NK-92 (cell line): ENCODE measurements around the gene ZNF506.
A peak's percentile ranks its signal among the peaks of the same experiment; 100 is the strongest.
"Not testable (repeated sequence)": the region's sequence is repeated elsewhere in the genome, so short reads cannot be mapped to it uniquely, and the experiment has no call there.

Source experiments
- DNase-seq: peaks from one replicate; lab custom pipeline; 2025; ENCODE audit not compliant: unreplicated experiment; lab: John Stamatoyannopoulos, UW

Gene ZNF506

DNA sequence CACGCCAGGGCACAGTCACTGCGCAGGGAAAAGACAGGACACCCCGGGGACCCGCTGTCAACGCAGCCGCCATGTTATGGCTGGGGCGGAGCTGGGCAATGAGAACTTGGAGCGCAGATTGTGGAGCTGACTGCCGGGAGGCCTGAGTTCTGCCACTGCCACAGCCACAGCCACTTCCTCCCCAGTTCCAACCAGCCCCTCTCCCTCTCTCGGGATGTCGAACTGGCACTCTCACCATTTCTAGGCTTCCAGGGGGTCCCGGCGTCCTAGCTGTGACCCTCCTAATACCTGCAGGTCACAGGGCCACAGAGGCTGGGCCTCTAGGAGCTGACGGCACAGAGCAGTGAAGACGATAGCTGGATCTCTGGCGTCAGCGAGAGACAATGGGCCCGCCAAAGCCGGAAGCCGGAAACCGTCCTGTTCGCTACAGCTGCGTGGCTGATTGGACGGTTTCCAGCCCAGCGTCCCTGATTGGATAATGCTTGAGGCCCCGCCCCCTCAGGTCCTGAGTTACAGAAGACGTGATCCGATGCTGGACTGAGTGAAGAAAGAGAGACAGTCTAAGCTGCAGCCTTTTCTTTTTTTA is at the start of gene ZNF506:
Gene ZNF506 (minus strand): TSS at position 385 of the 586 bp plus-strand sequence. CDS start 147 bp downstream, at position 238.
- peak; percentile 84 for DNase-seq

DNA sequence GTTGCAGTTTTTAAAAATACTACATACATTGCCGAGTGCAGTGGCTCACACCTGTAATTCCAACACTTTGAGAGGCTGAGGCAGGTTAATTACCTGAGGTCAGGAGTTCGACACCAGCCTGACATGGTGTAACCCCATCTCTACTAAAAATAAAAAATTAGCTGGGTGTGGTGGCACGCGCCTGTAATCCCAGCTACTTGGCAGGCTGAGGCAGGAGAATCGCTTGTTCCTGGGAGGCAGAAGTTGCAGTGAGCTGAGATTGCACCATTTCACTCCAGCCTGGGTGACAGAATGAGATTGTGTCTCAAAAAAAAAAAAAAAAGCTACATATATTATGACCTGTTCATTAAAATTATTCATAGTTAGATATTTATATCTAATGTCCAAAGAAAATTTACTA is 48.5 kb upstream of the ZNF506 start:
- DNase-seq = not testable (repeated sequence)

DNA sequence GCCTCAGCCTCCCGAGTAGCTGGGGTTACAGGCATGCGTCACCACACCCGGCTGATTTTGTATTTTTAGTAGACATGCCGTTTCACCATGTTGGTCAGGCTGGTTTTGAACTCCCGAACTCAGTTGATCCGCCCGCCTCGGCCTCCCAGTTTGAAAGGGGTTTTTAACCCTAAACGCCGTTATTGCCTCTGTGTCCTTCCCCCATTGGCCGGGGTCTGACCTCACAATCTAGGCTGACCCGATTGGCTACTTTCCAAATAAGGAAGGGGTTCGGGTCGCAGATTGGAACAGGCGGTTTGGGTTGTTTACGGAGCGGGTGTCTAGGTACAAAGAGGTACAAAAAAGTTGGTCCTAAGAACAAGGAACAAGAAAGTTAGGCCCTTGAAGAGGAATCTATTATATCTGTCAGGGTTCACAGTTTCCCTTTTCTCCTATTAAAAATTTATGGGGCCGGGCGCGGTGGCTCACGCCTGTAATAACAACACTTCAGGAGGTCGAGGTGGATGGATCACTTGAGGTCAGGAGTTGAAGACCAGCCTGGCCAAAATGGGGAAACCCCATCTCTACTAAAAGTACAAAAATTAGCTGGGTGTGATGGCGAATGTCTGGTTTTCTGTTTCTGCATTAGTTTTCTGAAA is 45.2 kb upstream of the ZNF506 start:
- no peak for DNase-seq

DNA sequence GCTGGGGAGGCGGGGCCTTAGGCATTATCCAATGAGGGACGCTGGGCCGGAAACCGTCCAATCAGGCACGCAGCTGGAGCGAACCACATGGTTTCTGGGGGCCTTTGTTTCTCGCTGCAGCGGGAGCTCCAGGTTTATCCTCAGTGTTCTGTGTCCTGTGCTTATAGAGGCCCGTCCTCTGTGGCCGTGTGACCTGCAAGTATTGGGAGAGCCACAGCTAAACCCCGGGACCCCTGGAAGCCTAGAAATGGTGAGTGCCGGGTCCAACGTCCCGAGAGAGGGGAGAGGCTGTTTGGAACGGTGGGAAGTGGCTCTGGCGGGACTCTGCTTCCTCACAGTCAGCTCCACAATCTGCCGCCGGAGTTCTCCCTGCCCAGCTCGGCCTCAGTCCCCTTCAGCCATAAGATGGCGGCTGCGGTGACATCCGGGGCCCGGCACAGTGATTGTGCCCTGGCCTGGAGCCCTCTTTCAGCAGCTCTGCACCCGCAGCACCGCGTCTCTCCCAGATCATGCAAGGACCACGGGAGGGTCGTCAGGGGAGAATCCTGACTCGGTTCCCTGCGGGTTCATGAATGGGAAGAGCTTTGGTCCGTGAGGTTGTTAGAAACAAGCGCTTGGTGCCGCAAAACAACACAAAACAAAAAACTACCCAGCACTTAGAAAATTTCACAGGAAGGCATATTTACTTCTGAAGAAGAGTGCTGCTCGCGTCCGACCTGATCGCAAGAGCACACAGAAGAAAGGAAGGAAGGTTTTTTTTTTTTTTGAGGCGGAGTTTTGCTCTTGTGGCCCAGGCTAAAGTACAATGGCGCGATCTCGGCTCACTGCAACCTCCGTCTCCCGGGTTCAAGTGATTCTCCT is 44.4 kb upstream of the ZNF506 start, which contains the start of gene ZNF253:
Gene ZNF253 (plus strand): TSS at position 133 of the 861 bp plus-strand sequence. CDS start 115 bp downstream, at position 248.
- peak; percentile 65 for DNase-seq

DNA sequence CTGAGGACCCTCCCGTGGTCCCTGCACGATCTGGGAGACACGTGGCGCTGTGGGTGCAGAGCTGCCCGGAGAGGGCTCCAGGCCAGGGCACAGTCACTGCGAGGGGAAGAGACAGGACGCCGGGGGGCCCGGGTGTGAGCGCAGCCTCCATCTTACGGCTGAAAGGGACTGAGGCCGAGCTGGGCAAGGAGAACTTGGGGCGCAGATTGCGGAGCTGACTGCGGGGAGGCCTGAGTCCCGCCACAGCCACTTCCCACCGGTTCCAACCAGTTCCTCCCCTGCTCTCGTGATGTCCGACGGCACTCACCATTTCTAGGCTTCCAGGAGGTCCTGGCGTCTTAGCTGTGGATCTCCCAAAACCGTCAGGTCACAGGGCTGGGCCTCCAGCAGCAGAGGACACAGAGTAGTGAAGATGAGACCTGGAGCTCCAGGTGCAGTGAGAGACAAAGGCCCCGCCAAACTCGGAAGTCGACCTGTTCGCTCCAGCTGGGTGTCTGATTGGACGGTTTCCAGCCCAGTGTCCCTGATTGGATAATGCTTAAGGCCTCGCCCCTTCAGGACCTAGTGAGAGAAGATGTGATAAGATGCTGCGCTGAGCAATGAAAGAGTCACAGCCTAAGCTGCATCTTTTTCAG is 39.3 kb upstream of the ZNF506 start:
- DNase-seq = no peak

DNA sequence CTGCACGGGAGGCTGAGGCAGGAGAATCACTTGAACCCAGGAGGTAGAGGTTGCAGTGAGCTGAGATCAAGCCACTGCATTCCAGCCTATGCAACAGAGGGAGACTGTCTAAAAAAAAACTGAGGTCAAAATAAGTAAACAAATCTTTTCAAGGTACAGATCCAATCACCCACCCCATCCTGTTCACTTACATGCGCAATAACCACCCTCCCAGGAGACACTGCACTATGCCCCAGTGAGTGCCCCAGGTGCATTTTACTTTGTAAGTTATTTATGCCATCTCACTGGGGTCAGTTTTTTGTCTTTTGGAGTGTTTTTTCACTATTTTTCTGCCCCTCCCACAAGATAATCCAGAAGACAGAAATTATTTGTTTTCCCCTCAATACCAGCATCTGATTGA is 37.2 kb upstream of the ZNF506 start:
- DNase-seq = no peak

DNA sequence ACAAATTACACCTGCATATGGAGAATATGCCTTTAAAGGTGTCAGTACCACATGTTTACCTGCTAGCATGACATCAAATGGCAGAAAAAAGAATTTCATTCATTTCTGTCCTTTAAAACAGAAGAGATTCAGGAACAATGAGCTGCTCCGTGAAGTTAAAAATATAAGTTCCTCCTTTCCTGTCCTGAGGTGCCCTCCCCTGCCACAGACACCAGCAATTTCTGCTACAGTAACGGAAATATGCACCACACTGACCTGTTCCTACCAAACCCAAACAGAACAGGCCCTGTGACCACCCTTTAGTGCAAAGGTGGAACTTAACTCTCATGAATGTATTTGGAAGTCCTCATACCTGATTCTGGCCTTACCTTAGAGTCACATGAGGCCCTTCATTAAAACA is 30.2 kb upstream of the ZNF506 start:
- DNase-seq = not testable (repeated sequence)

DNA sequence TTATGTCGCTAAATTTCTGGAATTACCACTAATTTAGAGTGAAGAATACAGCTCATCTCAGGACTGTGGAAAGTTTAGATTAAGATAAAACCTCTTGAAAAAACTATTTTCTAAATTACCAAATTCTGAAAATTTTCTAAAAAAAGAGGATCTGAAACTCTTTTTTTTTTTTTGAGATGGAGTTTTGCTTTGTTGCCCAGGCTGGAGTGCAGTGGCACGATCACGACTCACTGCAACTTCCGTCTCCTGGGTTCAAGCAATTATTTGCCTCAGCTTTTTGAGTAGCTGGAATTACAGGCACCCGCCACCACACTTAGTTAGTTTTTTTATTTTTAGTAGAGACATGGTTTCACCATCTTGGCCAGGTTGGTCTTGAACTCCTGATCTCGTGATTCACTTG is 27.5 kb upstream of the ZNF506 start:
- no peak for DNase-seq

DNA sequence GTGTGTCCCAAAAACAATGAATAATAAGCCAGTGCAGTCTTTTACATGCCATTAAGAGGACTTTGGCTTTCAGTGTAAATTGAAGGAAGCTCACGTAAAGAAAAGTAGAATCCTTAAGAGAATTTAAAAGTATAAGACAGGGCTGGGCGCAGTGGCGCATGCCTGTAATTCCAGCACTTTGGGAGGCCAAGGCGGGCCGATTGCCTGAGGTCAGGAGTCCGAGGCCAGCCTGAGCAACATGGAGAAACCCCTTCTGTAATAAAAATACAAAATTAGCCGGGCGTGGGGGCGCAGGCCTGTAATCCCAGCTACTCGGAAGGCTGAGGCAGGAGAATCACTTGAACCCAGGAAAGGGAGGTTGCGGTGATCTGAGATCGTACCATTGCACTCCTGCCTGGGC is 26.2 kb upstream of the ZNF506 start:
- DNase-seq = no peak

DNA sequence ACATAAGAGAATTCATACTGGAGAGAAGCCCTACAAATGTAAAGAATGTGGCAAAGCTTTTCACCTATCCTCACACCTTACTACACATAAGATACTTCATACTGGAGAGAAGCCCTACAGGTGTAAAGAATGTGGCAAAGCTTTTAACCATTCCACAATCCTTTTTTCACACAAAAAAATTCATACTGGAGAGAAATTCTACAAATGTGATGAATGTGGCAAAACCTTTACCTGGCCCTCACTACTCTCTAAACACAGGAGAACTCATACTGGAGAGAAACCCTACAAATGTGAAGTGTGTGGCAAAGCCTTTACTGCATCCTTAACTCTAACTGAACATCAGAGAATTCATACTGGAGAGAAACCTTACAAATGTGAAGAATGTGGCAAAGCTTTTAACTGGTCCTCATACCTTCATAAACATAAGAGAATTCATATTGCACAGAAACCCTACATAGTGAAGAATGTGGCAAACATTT is 14.0 kb upstream of the ZNF506 start:
- no peak for DNase-seq

DNA sequence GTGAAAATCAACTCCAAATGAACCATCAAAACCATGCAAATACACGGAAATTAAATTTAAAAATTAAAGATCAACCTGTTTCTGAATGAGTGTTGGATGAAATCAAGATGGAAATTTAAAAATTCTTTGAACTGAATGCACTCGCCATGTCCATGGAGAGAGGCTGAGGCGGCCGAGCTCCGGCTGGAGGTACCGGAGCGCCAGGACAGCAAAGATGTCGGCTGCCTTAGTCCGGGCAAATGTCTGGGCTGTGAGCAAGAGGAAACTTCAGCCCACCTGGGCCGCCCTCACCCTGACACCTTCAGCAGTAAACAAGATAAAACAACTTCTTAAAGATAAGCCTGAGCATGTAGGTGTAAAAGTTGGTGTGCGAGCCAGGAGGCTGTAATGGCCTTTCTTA is 5.3 kb upstream of the ZNF506 start:
- no peak for DNase-seq

DNA sequence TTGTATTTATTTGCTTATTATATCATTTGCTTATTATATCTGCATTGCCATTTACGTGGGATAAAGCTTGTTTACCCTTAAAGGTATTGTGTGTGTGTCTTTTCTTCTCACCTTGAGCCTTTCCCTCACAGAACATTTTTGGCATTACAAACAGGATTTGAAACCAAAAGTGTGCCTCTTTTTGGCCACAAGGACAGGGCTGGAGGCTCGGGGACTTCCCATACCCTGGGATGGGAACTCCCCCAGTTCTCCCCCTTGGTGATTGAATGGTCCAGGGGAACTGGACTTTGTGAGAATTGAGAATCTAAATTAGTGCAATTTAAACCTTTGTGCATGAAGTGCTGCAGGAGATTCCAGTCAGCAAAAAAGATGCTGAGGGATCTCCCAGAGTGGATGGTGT is 2.4 kb upstream of the ZNF506 start:
- DNase-seq = no peak

DNA sequence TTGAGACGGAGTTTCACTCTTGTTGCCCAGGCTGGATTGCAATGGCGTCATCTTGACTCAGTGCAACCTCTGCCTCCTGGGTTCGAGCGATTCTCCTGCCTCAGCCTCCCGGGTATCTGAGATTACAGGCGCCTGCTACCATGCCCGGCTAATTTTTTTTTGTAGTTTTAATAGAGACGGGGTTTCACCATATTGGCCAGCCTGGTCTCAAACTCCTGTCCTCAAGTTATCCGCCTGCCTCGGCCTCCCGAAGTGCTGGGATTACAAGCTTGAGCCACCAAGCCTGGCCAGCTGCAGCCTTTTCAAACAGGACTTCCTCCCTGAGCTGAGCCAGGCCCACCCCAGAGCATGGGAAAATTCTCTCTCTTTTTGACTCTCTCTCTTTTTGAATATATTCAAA is 426 bp upstream of the ZNF506 start:
- not testable (repeated sequence) for DNase-seq

DNA sequence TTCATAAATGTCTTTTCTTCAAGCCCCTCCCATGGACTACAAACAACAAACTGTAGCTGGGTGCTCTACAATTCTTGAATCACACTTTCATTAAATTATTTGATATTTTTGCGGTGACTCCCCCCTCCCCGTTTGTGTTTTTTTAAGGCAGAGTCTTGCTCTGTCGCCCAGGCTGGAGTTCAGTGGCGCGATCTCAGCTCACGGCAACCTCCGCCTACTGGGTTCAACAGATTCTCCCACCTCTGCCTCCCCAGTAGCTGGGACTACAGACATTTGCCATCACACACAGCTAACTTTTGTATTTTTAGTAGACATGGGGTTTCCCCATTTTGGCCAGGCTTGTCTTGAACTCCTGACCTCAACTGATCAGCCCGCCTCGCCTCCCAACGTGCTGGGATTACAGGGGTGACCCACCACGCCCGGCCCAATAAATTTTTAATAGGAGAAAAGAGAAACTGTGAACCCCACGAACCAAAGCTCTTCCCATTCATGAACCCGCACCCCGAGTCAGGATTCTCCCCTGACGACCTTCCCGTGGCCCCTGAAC is 703 bp downstream of the ZNF506 start:
- DNase-seq = no peak

DNA sequence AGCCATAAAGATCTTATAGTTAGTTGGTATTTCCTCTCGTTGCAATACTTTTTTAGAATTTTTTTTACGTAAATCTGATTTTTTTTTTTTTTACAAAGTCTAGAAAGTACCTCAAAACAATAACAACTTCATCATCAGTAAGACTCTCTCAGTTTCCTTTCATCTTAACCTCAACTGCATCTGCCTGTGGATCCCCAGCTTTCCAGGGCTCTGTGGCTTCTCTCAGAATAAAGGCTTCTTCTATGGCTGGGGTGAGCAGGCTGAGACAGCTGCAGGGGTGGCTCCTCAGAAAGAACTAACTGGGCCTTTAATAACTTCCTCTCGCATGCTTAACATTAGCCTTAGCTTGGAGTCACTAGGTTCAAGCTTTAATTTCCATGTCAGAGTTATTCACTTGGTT is 4.2 kb downstream of the ZNF506 start:
- no peak for DNase-seq

DNA sequence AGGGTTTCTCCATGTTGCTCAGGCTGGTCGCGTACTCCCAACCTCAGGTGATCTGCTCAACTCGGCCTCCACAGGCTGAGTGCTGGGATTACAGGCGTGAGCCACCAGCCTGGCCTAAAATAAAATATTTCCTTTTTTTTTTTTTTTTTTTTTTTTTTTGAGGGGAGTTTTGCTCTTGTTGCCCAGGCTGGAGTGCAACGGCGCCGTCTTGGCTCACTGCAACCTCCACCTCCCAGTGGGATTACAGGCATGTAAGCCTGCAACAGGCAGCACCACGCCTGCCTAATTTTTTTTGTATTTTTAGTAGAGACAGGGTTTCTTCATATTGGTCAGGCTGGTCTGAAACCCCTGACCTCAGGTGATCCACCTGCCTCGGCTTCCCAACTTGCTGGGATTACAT is 4.9 kb downstream of the ZNF506 start:
- DNase-seq = no peak

DNA sequence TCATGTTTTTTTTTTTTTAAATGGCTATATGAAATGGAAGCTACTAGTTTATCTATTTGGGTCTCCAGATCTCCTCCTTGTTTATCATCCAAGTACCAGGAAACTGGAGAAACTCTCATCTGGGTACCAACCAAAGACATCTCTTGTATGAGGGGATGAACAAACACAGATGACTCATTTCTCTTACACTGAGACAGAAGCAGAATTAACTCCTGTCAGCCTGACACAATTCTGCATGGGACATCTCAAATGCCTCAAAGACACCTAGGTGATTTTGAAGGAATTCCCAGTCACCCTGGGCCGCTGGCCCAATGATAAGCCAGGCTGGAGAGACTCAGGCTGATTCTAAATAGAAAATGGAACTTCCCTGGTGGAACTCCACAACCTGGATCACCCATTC is 9.6 kb downstream of the ZNF506 start:
- not testable (repeated sequence) for DNase-seq

DNA sequence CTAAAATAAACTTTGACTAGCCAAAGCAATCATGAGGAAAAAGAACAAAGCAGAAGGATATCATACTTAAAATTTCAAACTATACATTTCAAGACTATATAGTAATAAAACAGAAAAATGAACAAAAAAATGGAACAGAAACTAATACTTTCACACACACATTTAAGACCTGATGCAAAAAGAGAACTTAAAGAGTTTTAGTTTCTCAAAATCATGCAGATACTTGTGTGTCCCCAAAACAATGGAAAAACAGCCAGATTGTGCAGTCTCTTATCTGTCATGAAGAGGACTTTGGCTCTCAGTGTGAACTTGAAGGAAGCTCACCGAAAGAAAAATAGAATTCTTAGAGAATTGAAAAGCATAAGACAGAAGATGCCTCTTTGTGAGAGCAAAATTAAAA is 16.1 kb downstream of the ZNF506 start:
- DNase-seq = no peak

DNA sequence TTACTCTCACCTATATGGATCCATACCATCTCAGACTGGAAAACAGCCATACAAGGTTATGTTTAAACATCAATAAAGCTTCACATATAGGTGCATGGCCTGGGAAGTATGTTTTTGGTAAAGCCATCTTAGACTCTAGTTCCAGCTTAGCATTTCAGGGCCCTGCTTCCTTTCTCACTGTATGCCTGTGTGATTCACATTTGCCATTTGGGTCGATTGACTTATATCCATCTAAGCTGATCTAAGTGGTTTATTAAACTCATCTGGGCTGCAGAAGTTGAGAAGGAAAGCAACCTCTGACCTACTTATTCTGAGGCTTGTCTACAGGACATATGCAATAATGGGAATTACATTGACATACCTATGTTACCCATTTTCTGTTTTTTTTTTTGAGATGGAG is 33.5 kb downstream of the ZNF506 start:
- no peak for DNase-seq

DNA sequence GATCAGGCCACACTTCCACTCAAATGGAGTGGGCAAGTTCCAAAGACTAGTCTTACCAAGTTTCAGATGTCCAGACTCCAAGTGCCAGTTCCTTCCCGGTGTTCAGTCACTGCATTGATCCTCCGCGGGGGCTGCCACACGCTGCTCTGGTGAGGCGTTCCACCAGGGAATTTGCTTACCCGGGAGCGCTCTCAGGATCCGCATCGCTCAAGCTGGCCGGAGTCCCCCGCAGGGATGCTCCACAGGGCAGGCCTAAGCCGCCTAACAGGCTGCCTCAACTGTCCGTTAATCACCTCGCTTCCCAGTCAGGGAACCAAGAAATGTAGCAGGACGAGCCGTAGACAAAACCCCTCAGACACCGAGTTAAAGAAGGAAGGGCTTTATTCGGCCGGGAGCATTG is 36.1 kb downstream of the ZNF506 start:
- not testable (repeated sequence) for DNase-seq

DNA sequence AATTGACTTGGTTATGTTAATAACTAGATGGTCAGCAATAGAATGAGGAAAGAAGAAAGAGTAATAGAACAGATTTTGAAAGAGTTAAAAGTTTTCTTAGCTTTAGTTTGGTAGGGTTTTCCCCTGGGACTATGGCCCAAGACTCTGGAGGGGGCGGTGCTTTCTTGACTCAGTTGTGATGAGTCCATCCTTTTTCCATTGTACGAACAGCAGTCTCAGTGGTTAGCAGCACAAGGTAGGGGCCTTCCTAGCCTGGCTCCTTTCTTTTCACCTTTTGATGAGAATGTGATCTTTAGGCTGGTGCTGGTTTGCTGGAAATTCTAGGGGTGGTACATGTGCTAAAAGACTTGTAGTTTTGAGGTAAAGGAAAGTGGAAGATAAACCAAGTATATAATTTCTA is 38.8 kb downstream of the ZNF506 start:
- DNase-seq = no peak
